Lower leg skin (tissue), 3 donors: Measurements from ENCODE around the gene ELF3.
"Not testable (repeated sequence)": the region's sequence is repeated elsewhere in the genome, so short reads cannot be mapped to it uniquely, and the experiment has no call there.

Experiments
- CTCF ChIP-seq, 3 donors: fragments of 450-650 bp; IDR thresholded peaks; one replicate each; pipeline ENCODE4 v1.5.1; 2016; ENCODE audit warnings: antibody characterized with exemption in 3 of 3, mild to moderate bottlenecking in 3 of 3, moderate library complexity in 2 of 3
- POLR2A ChIP-seq, 2 donors: fragments of 450-650 bp; IDR thresholded peaks; one replicate each; pipeline ENCODE4 v1.6.1; 2016 to 2017; ENCODE audit warnings: antibody characterized with exemption in 2 of 2, mild to moderate bottlenecking in 1 of 2, moderate library complexity in 1 of 2

- not testable (repeated sequence) for TF ChIP-seq CTCF, POLR2A (IDR thresholded peaks at IDR 0.05)
These were observed 44.3 kb downstream of the ELF3 start for GRCh38 chr1:202054673-202055072.
